Uterus (tissue), 2 donors: ENCODE measurements around the gene AFG1L.

Experiments
- POLR2A ChIP-seq, 2 donors: fragments of 450-650 bp; IDR thresholded peaks; one replicate each; pipeline ENCODE4 v1.6.1; 2016; ENCODE audit warnings: antibody characterized with exemption in 2 of 2, mild to moderate bottlenecking in 1 of 2, moderate library complexity in 1 of 2
- TF ChIP-seq, protein P1 (sequence below), 4 experiments: fragments of 200-600 bp in 2 of 4; fragments of 450-650 bp in 2 of 4; sonication (generic) in 2 of 4; IDR thresholded peaks; one replicate each; pipeline ENCODE4 v1.5.1; 2016 to 2019; ENCODE audit warnings: antibody characterized with exemption in 4 of 4, mild to moderate bottlenecking in 2 of 4, moderate library complexity in 1 of 4

DNA sequence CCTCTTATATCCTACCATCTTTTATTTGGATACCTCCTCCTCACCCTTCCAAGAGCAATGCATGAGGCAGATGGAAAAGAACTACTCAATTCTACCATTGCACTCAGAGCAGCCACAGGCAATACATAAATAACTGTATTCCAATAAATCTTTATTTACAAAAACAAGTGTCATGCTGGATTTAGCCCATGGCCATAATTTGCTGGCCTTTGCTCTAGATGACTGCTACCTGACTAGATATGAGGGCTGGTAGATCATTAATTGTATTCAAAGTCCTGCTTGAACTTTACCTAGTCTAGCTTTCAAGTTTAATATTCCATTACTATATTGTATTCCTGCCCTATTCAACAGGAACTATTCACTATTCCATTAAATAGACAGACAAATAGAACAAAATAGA is 37.1 kb downstream of the AFG1L start:
- TF ChIP-seq, protein P1, sequence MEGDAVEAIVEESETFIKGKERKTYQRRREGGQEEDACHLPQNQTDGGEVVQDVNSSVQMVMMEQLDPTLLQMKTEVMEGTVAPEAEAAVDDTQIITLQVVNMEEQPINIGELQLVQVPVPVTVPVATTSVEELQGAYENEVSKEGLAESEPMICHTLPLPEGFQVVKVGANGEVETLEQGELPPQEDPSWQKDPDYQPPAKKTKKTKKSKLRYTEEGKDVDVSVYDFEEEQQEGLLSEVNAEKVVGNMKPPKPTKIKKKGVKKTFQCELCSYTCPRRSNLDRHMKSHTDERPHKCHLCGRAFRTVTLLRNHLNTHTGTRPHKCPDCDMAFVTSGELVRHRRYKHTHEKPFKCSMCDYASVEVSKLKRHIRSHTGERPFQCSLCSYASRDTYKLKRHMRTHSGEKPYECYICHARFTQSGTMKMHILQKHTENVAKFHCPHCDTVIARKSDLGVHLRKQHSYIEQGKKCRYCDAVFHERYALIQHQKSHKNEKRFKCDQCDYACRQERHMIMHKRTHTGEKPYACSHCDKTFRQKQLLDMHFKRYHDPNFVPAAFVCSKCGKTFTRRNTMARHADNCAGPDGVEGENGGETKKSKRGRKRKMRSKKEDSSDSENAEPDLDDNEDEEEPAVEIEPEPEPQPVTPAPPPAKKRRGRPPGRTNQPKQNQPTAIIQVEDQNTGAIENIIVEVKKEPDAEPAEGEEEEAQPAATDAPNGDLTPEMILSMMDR (IDR thresholded peaks at IDR 0.05), result no peak
- no peak for TF ChIP-seq POLR2A (IDR thresholded peaks at IDR 0.05)
